GM23248 (cell line): ENCODE measurements around the gene TAP1. TPM values are rescaled to one million over a fixed set of nuclear protein-coding genes. Genes with fewer than 3 reads are reported as not detected.

ENCODE experiments used
- DNase-seq: peaks from one replicate; pipeline ENCODE4 v3.0.0-alpha.2; 2015
- H2AFZ ChIP-seq: fragments of 200-600 bp; sonication (generic); 2 replicates; pipeline ENCODE4 v1.6.1; 2016; ENCODE audit warnings: antibody characterized with exemption
- H3F3A ChIP-seq: fragments of 200-600 bp; sonication (generic); 2 replicates; pipeline ENCODE4 v1.6.1; 2016; ENCODE audit warnings: mild to moderate bottlenecking, antibody characterized with exemption, mixed run types; ENCODE audit not compliant: insufficient read depth
- H3K27ac ChIP-seq: fragments of 200-600 bp; sonication (generic); 2 replicates; pipeline ENCODE4 v1.5.1; 2016; ENCODE audit warnings: mild to moderate bottlenecking
- H3K27me3 ChIP-seq: fragments of 200-600 bp; sonication (generic); replicated peaks from 2 replicates; pipeline ENCODE4 v1.6.1; 2016; ENCODE audit warnings: mild to moderate bottlenecking; ENCODE audit not compliant: insufficient read depth
- H3K36me3 ChIP-seq: fragments of 200-600 bp; sonication (generic); 2 replicates; pipeline ENCODE4 v1.6.1; 2016; ENCODE audit warnings: low read depth, mild to moderate bottlenecking
- H3K4me1 ChIP-seq: fragments of 200-600 bp; sonication (generic); 2 replicates; pipeline ENCODE4 v1.6.1; 2016; ENCODE audit warnings: mild to moderate bottlenecking; ENCODE audit not compliant: insufficient read depth
- H3K4me2 ChIP-seq: fragments of 200-600 bp; sonication (generic); one replicate; pipeline ENCODE4 v1.6.1; 2016; ENCODE audit warnings: mild to moderate bottlenecking; ENCODE audit not compliant: unreplicated experiment
- H3K4me3 ChIP-seq: fragments of 200-600 bp; sonication (generic); 2 replicates; pipeline ENCODE4 v1.5.1; 2016; ENCODE audit warnings: mild to moderate bottlenecking
- H3K79me2 ChIP-seq: fragments of 200-600 bp; sonication (generic); 2 replicates; pipeline ENCODE4 v1.6.1; 2016; ENCODE audit warnings: mild to moderate bottlenecking; ENCODE audit not compliant: insufficient read depth
- H3K9ac ChIP-seq: fragments of 200-600 bp; sonication (generic); 2 replicates; pipeline ENCODE4 v1.6.1; 2016; ENCODE audit warnings: mild to moderate bottlenecking
- H3K9me2 ChIP-seq: fragments of 200-600 bp; sonication (generic); 2 replicates; pipeline ENCODE4 v1.6.1; 2016; ENCODE audit warnings: mixed run types, mild to moderate bottlenecking, moderate library complexity; ENCODE audit not compliant: insufficient read depth
- H3K9me3 ChIP-seq: fragments of 200-600 bp; sonication (generic); one replicate; pipeline ENCODE4 v1.6.1; 2017; ENCODE audit warnings: low read depth
- H4K20me1 ChIP-seq: fragments of 200-600 bp; sonication (generic); 2 replicates; pipeline ENCODE4 v1.6.0; 2016; ENCODE audit not compliant: insufficient read depth
- EZH2 ChIP-seq: fragments of 200-600 bp; sonication (generic); IDR thresholded peaks from 2 replicates; pipeline ENCODE4 v1.6.1; 2018; ENCODE audit warnings: antibody characterized with exemption, mild to moderate bottlenecking; ENCODE audit not compliant: insufficient read depth, poor library complexity, severe bottlenecking
- EZH2phosphoT487 ChIP-seq: fragments of 200-600 bp; sonication (generic); IDR thresholded peaks from 2 replicates; pipeline ENCODE4 v1.6.1; 2018; ENCODE audit warnings: antibody characterized with exemption, moderate library complexity, mild to moderate bottlenecking, low read depth; ENCODE audit not compliant: insufficient read depth
- WGBS, 2 experiments: methylation state at CpG; one replicate each; pipeline ENCODE4 v1.1.6; 2015 to 2017; ENCODE audit warnings: low lambda C conversion rate in 2 of 2, low coverage in 1 of 2; ENCODE audit errors: missing lambda C conversion rate in 2 of 2; 5-methylcytosine and 5-hydroxymethylcytosine counted together
- in situ Hi-C: fragments of 300-500 bp; cut with MboI; formaldehyde crosslinking; loops from 2 replicates; pipeline ENCODE4 v1.15.0; 2020
- polyA plus RNA-seq: library from polyadenylated mRNA; unstranded; fragments of >200 nt; fragmentation: Nextera tagmentation; extraction: Ambion mirVana; gene quantifications from 2 replicates; pipeline ENCODE4 v1.2.1, GENCODE V29; 2016
- total RNA-seq: library from RNA; depleted of rRNA; stranded (reverse); fragments of >200 nt; shearing (Covaris generic); gene quantifications from 2 replicates; pipeline ENCODE4 v1.2.3, GENCODE V29; 2014

Gene TAP1
- total and polyA plus RNA-seq, 2 experiments from 2014 or later: 27.5 to 29.8 TPM

DNA sequence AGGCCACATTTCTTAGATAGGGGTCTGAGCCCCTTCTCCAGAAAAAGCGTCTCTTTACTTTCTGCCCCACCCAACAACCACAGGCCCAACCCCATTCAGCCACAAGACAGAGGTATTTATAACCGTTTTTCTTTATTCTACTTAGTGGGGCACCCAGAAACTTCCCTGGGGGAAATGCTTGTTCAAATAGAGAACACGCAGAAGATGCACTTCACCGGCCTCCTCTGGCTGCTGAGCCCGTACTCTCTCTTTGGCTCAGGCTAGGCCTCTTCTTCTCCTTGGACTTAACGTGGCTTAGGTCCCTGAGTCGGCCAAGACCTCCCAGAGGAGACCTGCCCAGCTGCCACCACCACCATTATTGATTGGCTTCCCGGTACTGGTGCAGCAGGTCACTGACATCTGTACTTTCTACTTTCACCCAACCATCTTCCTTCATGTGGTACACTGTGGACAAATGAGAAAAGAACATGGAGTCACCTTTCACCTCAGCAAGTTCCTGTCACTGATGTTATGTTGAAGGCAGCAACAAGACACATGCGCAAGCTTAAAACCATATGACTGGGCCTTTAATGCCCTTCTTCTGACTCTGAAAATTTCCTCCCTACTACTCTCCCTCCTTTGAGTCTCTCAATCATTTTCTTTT lies 12.8 kb downstream of the TAP1 start:
- Histone ChIP-seq H3K9me2 (no peaks in the 10 kb centered on the region), H3K27me3 (no peaks in the 10 kb centered on the region), H3K4me1 (peaks cover 8% of the 10 kb centered on the region; the same call in 1 of the 2 replicates), H3K4me3 (no peak overlapping the region), H3K9ac (no peak overlapping the region), H3F3A (peaks cover 17% of the 10 kb centered on the region), H3K4me2 (no peak overlapping the region), H3K27ac (no peak overlapping the region), H3K36me3 (no peaks in the 10 kb centered on the region), H3K79me2 (0 out of 2 replicates have a peak, but pooled peaks cover 4% of the 10 kb centered on the region), H4K20me1 (no peaks in the 10 kb centered on the region), H2AFZ (no peak overlapping the region), H3K9me3 (no peaks in the 10 kb centered on the region)
- TF ChIP-seq EZH2: no peak
- TF ChIP-seq EZH2phosphoT487: no peak
- 87 to 93% methylated on average over 9 of the region's 9 CpGs for WGBS, 2 experiments
- no peak for DNase-seq
- in situ Hi-C loops: no loop called here

DNA sequence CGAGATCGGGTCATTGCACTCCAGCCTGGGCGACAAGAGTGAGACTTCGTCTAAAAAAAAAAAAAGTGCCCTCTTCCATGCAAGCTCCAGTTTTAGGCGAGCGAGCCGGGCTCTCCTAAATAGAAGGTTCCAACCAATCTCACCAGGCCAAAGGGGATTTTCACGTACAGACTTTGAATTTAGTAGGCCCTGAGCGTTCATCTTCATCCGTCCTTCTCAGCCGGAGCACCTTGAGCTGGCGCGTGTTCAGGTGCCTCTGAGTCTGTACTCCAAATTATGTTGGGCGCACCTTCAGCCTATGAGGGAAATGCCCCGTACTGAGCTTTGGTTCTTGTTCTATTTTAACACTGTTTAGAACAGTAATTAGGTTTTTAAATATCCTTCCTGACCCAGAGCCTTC lies 14.1 kb downstream of the TAP1 start:
- no peak overlapping the region for H3K4me2 ChIP-seq
- no peaks in the 10 kb centered on the region for H3K36me3 ChIP-seq
- no peaks in the 10 kb centered on the region for H3K9me3 ChIP-seq
- in situ Hi-C loops: no loop called here
- WGBS, 2 experiments: 84 to 89% methylated on average over 15 of the region's 15 CpGs
- H3F3A ChIP-seq: peaks cover 17% of the 10 kb centered on the region
- H3K9me2 ChIP-seq: no peaks in the 10 kb centered on the region
- H3K27ac ChIP-seq: peak overlapping the region; percentile 87; the same call in 1 of the 2 replicates
- H3K9ac ChIP-seq: no peak overlapping the region; the same call in 1 of the 2 replicates
- H3K4me3 ChIP-seq: no peak overlapping the region
- H3K79me2 ChIP-seq: 0 out of 2 replicates have a peak, but pooled peaks cover 4% of the 10 kb centered on the region
- H3K27me3 ChIP-seq: no peaks in the 10 kb centered on the region
- H3K4me1 ChIP-seq: peaks cover 8% of the 10 kb centered on the region; the same call in 1 of the 2 replicates
- no peaks in the 10 kb centered on the region for H4K20me1 ChIP-seq
- DNase-seq: no peak
- TF ChIP-seq EZH2 (no peak), EZH2phosphoT487 (no peak)
- no peak overlapping the region for H2AFZ ChIP-seq

DNA sequence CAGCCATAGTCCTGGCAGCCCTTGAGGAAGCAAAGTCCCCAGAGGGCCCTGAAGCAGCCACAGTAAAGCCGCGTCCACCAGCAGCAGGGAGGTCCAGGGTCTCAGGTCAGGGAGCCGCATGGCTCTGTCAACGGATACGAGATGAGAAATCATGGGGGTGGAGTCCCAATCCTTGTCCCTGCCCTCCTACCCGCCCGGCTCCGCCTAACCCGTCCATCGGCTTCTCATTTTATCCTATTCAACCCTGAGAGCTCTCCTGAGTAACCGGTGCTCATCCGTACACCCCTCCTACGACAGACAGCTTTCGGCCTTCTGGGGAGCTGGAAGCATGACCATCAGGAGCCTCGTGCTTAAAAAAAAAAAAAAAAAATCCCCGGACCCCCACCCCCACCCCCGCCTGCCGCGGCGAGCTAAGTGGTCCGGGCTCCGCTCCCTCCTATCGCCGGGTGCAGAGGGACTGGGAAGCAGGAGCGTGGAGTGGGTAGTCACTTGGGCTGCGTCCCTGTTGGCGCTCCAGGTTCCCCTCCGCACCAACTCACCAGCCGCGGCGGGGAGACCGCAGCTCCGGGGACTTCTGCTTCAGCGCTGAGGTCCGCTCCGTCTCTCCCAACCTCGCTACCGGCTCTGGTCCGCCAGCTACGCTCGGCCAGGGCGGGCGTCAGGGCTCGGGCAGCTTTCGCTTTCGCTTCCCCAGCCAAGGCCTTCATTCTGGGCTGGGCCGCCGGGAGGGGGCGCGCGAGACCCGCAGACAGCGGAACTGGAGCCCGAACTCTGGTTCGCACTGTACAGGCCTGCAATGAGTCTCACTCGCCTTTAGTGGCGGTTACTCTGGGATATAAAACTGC lies 15.2 kb downstream of the TAP1 start, which contains the start of gene TAP2:
TAP2 (minus strand) TSS at position 626 of the 845 bp plus-strand sequence; CDS start at position 120, 506 bp downstream.
- TF ChIP-seq EZH2phosphoT487: no peak
- no peak for TF ChIP-seq EZH2
- H3K9me3 ChIP-seq: no peaks in the 10 kb centered on the region
- peak within 1 kb of the TSS; percentile 89 for H3K9ac ChIP-seq
- in situ Hi-C loops: no loop called here
- H3K4me3 ChIP-seq: peak within 1 kb of the TSS; percentile 84
- peak within 1 kb of the TSS; percentile 86 for H3K4me2 ChIP-seq
- peaks cover 8% of the 10 kb centered on the region; the same call in 1 of the 2 replicates for H3K4me1 ChIP-seq
- H3F3A ChIP-seq: peaks cover 17% of the 10 kb centered on the region
- no peaks in the 10 kb centered on the region for H3K27me3 ChIP-seq
- H3K79me2 ChIP-seq: 0 out of 2 replicates have a peak, but pooled peaks cover 4% of the 10 kb centered on the region
- H2AFZ ChIP-seq: peak within 1 kb of the TSS; percentile 88
- no peaks in the 10 kb centered on the region for H4K20me1 ChIP-seq
- 1 to 2% methylated on average over 53 to 57 of the region's 57 CpGs for WGBS, 2 experiments
- H3K9me2 ChIP-seq: no peaks in the 10 kb centered on the region
- H3K27ac ChIP-seq: peak within 1 kb of the TSS; percentile 87
- H3K36me3 ChIP-seq: no peaks in the 10 kb centered on the region
- peak; percentile 96 for DNase-seq

DNA sequence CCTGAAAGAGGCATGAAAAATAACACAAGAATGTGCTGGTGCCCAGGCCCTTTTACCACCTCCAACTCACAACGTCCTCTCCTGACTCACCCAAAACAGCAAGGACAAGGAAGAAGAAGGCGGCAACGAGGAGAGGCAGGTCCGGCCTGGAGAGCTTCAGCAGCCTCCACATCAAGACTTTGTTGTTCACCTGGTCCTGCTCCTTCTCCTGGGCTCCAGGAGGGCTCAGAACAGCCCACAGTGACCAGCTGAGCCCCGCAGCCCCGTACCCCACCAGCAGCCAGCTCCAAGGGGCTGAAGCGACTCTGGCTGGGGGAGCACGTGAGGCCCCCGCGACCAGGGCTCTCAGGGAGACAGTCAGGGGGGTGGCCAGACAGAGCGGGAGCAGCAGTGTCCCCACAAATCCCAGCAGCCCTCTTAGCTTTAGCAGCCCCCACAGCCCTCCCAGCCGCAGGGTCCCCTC lies 15.8 kb downstream of the TAP1 start:
- 35 to 40% methylated on average over 11 of the region's 12 CpGs for WGBS, 2 experiments
- Histone ChIP-seq H3K4me2 (peak overlapping the region; percentile 86), H3K27ac (peak overlapping the region; percentile 87), H3K9me3 (no peaks in the 10 kb centered on the region), H2AFZ (peak overlapping the region; percentile 88), H4K20me1 (no peaks in the 10 kb centered on the region), H3K4me3 (peak overlapping the region; percentile 84), H3K4me1 (peaks cover 8% of the 10 kb centered on the region; the same call in 1 of the 2 replicates), H3K27me3 (no peaks in the 10 kb centered on the region), H3F3A (peaks cover 17% of the 10 kb centered on the region), H3K9ac (peak overlapping the region; percentile 89), H3K79me2 (0 out of 2 replicates have a peak, but pooled peaks cover 4% of the 10 kb centered on the region), H3K36me3 (no peaks in the 10 kb centered on the region), H3K9me2 (no peaks in the 10 kb centered on the region)
- DNase-seq: peak; percentile 41
- no peak for TF ChIP-seq EZH2
- TF ChIP-seq EZH2phosphoT487: no peak
- in situ Hi-C loops: no loop called here
